WTC11 (cell line): Measurements from ENCODE around the gene SEC31B. TPM values are rescaled to one million over a fixed set of nuclear protein-coding genes. Genes with fewer than 3 reads are reported as not detected.

ENCODE experiments used
- ATAC-seq: fragments of 200-7000 bp; cut with Tn5 transposase; 2 replicates; pipeline ENCODE4 v1.10.0; 2021; ENCODE audit warnings: mild to moderate bottlenecking, moderate library complexity
- Bru-seq: library from RNA; stranded (reverse); fragments of 400-500 nt; gene quantifications from one replicate; lab custom pipeline; 2021; lab: Mats Ljungman, UMichigan
- CTCF ChIA-PET: fragments of 300-600 bp; sonication (Branson Sonifier 250); formaldehyde crosslinking; loops from one replicate; lab custom pipeline; 2021; ENCODE audit warnings: antibody characterized with exemption; lab: Charles Lee
- POLR2A ChIA-PET: fragments of 350-600 bp; sonication (Branson Sonifier 250); formaldehyde crosslinking; loops from one replicate; lab custom pipeline; 2021; ENCODE audit warnings: antibody characterized with exemption; lab: Charles Lee
- DNase-seq: peaks from one replicate; pipeline ENCODE4 v3.0.0; 2021; ENCODE audit warnings: low spot score
- H3K27ac Mint-ChIP-seq: 2 replicates; pipeline ENCODE4 v1.8.0; 2021; ENCODE audit warnings: mixed read lengths
- H3K27me3 Mint-ChIP-seq: 2 replicates; pipeline ENCODE4 v1.8.0; 2021; ENCODE audit warnings: low read depth, mild to moderate bottlenecking, moderate library complexity, mixed read lengths
- H3K36me3 Mint-ChIP-seq: 2 replicates; pipeline ENCODE4 v1.8.0; 2021; ENCODE audit warnings: mixed read lengths
- H3K4me1 Mint-ChIP-seq: 2 replicates; pipeline ENCODE4 v1.8.0; 2022; ENCODE audit warnings: mixed read lengths
- H3K4me3 Mint-ChIP-seq: 2 replicates; pipeline ENCODE4 v1.8.0; 2021; ENCODE audit warnings: mild to moderate bottlenecking, moderate library complexity, mixed read lengths
- H3K9me3 Mint-ChIP-seq: 2 replicates; pipeline ENCODE4 v1.8.0; 2021; ENCODE audit warnings: mixed read lengths
- AFF4 ChIP-seq: sonication (generic); formaldehyde crosslinking; IDR thresholded peaks from 2 replicates; pipeline ENCODE4 v1.8.1; 2023; ENCODE audit warnings: mild to moderate bottlenecking, missing genetic modification reagents, borderline replicate concordance
- ATF1 ChIP-seq: sonication (generic); formaldehyde crosslinking; IDR thresholded peaks from 2 replicates; pipeline ENCODE4 v1.8.1; 2023; ENCODE audit warnings: mild to moderate bottlenecking, moderate library complexity, missing genetic modification reagents
- CDX4 ChIP-seq: fragments of 250-450 bp; sonication (Bioruptor Pico); IDR thresholded peaks from 2 replicates; pipeline ENCODE4 v1.9.0; 2021; ENCODE audit warnings: moderate library complexity, mild to moderate bottlenecking, inconsistent platforms, borderline replicate concordance
- ERG ChIP-seq: fragments of 250-450 bp; sonication (Bioruptor Pico); IDR thresholded peaks from 2 replicates; pipeline ENCODE4 v1.8.0; 2021; ENCODE audit warnings: mild to moderate bottlenecking
- ESRRA ChIP-seq: sonication (generic); formaldehyde crosslinking; IDR thresholded peaks from 2 replicates; pipeline ENCODE4 v1.8.1; 2022; ENCODE audit warnings: mild to moderate bottlenecking, missing genetic modification reagents, borderline replicate concordance
- ETV6 ChIP-seq: sonication (generic); formaldehyde crosslinking; IDR thresholded peaks from 2 replicates; pipeline ENCODE4 v1.8.1; 2022; ENCODE audit warnings: mild to moderate bottlenecking, missing genetic modification reagents
- FOXP1 ChIP-seq: sonication (generic); formaldehyde crosslinking; IDR thresholded peaks from 2 replicates; pipeline ENCODE4 v1.8.0; 2022; ENCODE audit warnings: missing genetic modification reagents, mild to moderate bottlenecking, moderate library complexity, borderline replicate concordance
- GABPB1 ChIP-seq: sonication (generic); formaldehyde crosslinking; IDR thresholded peaks from 2 replicates; pipeline ENCODE4 v1.8.1; 2023; ENCODE audit warnings: mild to moderate bottlenecking, missing genetic modification reagents
- HMGXB4 ChIP-seq: sonication (generic); formaldehyde crosslinking; IDR thresholded peaks from 2 replicates; pipeline ENCODE4 v1.8.1; 2023; ENCODE audit warnings: mild to moderate bottlenecking, moderate library complexity, missing genetic modification reagents
- IRF2 ChIP-seq: sonication (generic); formaldehyde crosslinking; IDR thresholded peaks from 2 replicates; pipeline ENCODE4 v1.8.0; 2022; ENCODE audit warnings: low read depth, missing genetic modification reagents, borderline replicate concordance
- JAZF1 ChIP-seq: fragments of 250-450 bp; sonication (Bioruptor Pico); IDR thresholded peaks from 2 replicates; pipeline ENCODE4 v1.9.0; 2021; ENCODE audit warnings: moderate library complexity, mild to moderate bottlenecking, inconsistent platforms
- NFATC4 ChIP-seq: fragments of 250-450 bp; sonication (Bioruptor Pico); IDR thresholded peaks from 2 replicates; pipeline ENCODE4 v1.9.0; 2021; ENCODE audit warnings: mild to moderate bottlenecking
- NR3C1 ChIP-seq: sonication (generic); formaldehyde crosslinking; conservative IDR thresholded peaks from 2 replicates; pipeline ENCODE4 v1.8.1; 2023; ENCODE audit warnings: low read depth, mild to moderate bottlenecking, missing genetic modification reagents
- PRRX2 ChIP-seq: fragments of 250-450 bp; sonication (Bioruptor Pico); IDR thresholded peaks from 2 replicates; pipeline ENCODE4 v1.8.0; 2021; ENCODE audit warnings: mild to moderate bottlenecking
- STAT6 ChIP-seq: sonication (generic); formaldehyde crosslinking; conservative IDR thresholded peaks from 2 replicates; pipeline ENCODE4 v1.8.1; 2023; ENCODE audit warnings: mild to moderate bottlenecking, low read depth, missing genetic modification reagents, moderate library complexity
- TEAD1 ChIP-seq: sonication (generic); formaldehyde crosslinking; IDR thresholded peaks from 2 replicates; pipeline ENCODE4 v1.8.0; 2022; ENCODE audit warnings: mild to moderate bottlenecking, missing genetic modification reagents
- ZBTB21 ChIP-seq: sonication (generic); formaldehyde crosslinking; IDR thresholded peaks from 2 replicates; pipeline ENCODE4 v1.8.1; 2023; ENCODE audit warnings: mild to moderate bottlenecking, missing genetic modification reagents, borderline replicate concordance
- ZBTB43 ChIP-seq: sonication (generic); formaldehyde crosslinking; IDR thresholded peaks from 2 replicates; pipeline ENCODE4 v1.8.1; 2023; ENCODE audit warnings: mild to moderate bottlenecking, missing genetic modification reagents
- ZNF232 ChIP-seq: sonication (generic); formaldehyde crosslinking; IDR thresholded peaks from 2 replicates; pipeline ENCODE4 v1.8.0; 2022; ENCODE audit warnings: mild to moderate bottlenecking, missing genetic modification reagents
- ZNF396 ChIP-seq: fragments of 250-450 bp; sonication (Bioruptor Pico); IDR thresholded peaks from 2 replicates; pipeline ENCODE4 v1.8.0; 2021; ENCODE audit warnings: mild to moderate bottlenecking, moderate library complexity, borderline replicate concordance
- ZNF423 ChIP-seq: fragments of 250-450 bp; sonication (Bioruptor Pico); IDR thresholded peaks from 2 replicates; pipeline ENCODE4 v2.1.2; 2022; ENCODE audit warnings: mild to moderate bottlenecking, moderate library complexity
- ZNF512 ChIP-seq: sonication (generic); formaldehyde crosslinking; IDR thresholded peaks from 2 replicates; pipeline ENCODE4 v1.8.1; 2022; ENCODE audit warnings: missing genetic modification reagents, borderline replicate concordance
- long read RNA-seq, 3 experiments: library from RNA in 1 of 3; library from capped mRNA in 1 of 3; library from polyadenylated mRNA in 1 of 3; unstranded in 2 of 3; stranded (forward) in 1 of 3; transcript quantifications; one replicate each; pipeline ENCODE4 v2.0.0, GENCODE V29; 2021
- total RNA-seq: library from RNA; stranded (reverse); gene quantifications from 3 replicates; pipeline ENCODE4 v1.2.3, GENCODE V29; 2021

Gene SEC31B
- total RNA-seq: 6.4 to 7.9 TPM (median 6.7 TPM) in 3 replicates
- percentile 46 among the genes with signal in this experiment for Bru-seq, nascent RNA
- long read RNA-seq, experiment 1, partial matches to known transcripts: 2 of 14 reads
- long read RNA-seq, experiment 1, other reads (novel, unspliced or antisense): 12 of 14 reads
- long read RNA-seq, experiment 2: 0 reads
- long read RNA-seq, experiment 3: 0 reads

- Mint-ChIP-seq H3K27ac (no peak within 1 kb of the TSS), H3K36me3 (peaks cover 2% of the 10 kb centered on the region), H3K4me3 (peak within 1 kb of the TSS; percentile 91), H3K27me3 (peaks cover 39% of the 10 kb centered on the region), H3K9me3 (no peaks in the 10 kb centered on the region), H3K4me1 (0 out of 2 replicates have a peak, but pooled peaks cover 8% of the 10 kb centered on the region)
- ATAC-seq (peak; percentile 80), DNase-seq (peak; percentile 77)
- POLR2A ChIA-PET: interaction anchor here (0.6 kb wide), 1 partner anchor 16 kb away, joined by 3 read pairs; the partner anchor contains the start of gene HIF1AN
- CTCF ChIA-PET: interaction anchor here (0.6 to 4.1 kb wide), 78 partner anchors 8 to 907 kb away, joined by 3 to 134 read pairs (median 5); partner anchors contain the start of genes BLOC1S2, HIF1AN, NDUFB8 and SCD
- TF ChIP-seq ERG (CRISPR knock-in tag) (no peak), STAT6 (CRISPR knock-in tag) (no peak), ZNF423 (CRISPR knock-in tag) (no peak), FOXP1 (CRISPR knock-in tag) (peak; percentile 58; the same call in 1 of the 2 replicates), ZNF512 (no peak), NR3C1 (CRISPR knock-in tag) (no peak), ETV6 (peak; percentile 50; the same call in 1 of the 2 replicates), NFATC4 (0 out of 2 replicates have a peak, but pooled peaks have one; percentile 32), JAZF1 (CRISPR knock-in tag) (no peak), GABPB1 (no peak), ESRRA (CRISPR knock-in tag) (0 out of 2 replicates have a peak, but pooled peaks have one; percentile 35), AFF4 (CRISPR knock-in tag) (peak; percentile 36; the same call in 1 of the 2 replicates), CDX4 (CRISPR knock-in tag) (no peak), TEAD1 (no peak), ZNF232 (CRISPR knock-in tag) (peak; percentile 72; the same call in 1 of the 2 replicates), PRRX2 (CRISPR knock-in tag) (no peak), IRF2 (CRISPR knock-in tag) (no peak), ATF1 (CRISPR knock-in tag) (no peak), ZNF396 (no peak), HMGXB4 (CRISPR knock-in tag) (peak; percentile 86; the same call in 1 of the 2 replicates), ZBTB43 (CRISPR knock-in tag) (no peak), ZBTB21 (0 out of 2 replicates have a peak, but pooled peaks have one; percentile 9)
Observed at GRCh38 chr10:100519311-100520051, at the start of gene SEC31B. TSS of gene SEC31B (minus strand) at chr10:100519861. CDS start at chr10:100516952, 2,909 bp downstream.
